Cardiac muscle cell (in vitro differentiated cells and primary cell): Measurements from ENCODE around the gene ZMYND8. TPM values are rescaled to one million over a fixed set of nuclear protein-coding genes. Genes with fewer than 3 reads are reported as not detected.
A peak's percentile ranks its signal among the peaks of the same experiment; 100 is the strongest.

ENCODE experiments used
- DNase-seq, 2 donors: peaks; one replicate each; pipeline versions ENCODE4 v3.0.0 to v3.0.0-alpha.2; 2010 to 2017; ENCODE audit warnings: low read depth in 1 of 2, low spot score in 1 of 2
- H3K27ac ChIP-seq: fragments of 200-600 bp; sonication (generic); 2 replicates; pipeline ENCODE4 v1.5.1; 2016
- H3K27me3 ChIP-seq: fragments of 200-600 bp; sonication (generic); 2 replicates; pipeline ENCODE4 v1.6.0; 2016; ENCODE audit warnings: control low read depth
- H3K36me3 ChIP-seq: fragments of 200-600 bp; sonication (generic); 2 replicates; pipeline ENCODE4 v1.5.1; 2016; ENCODE audit warnings: control low read depth
- H3K4me1 ChIP-seq: fragments of 200-600 bp; sonication (generic); 2 replicates; pipeline ENCODE4 v1.8.1; 2017; ENCODE audit warnings: low read depth, mild to moderate bottlenecking, mixed run types
- H3K4me3 ChIP-seq: fragments of 200-600 bp; sonication (generic); 2 replicates; pipeline ENCODE4 v1.5.1; 2016; ENCODE audit warnings: mild to moderate bottlenecking
- H3K9me3 ChIP-seq: fragments of 200-600 bp; sonication (generic); 2 replicates; pipeline ENCODE4 v1.5.1; 2017; ENCODE audit warnings: low read depth, mild to moderate bottlenecking, control low read depth
- polyA plus RNA-seq: library from polyadenylated mRNA; unstranded; fragments of >200 nt; fragmentation: Nextera tagmentation; extraction: Ambion mirVana; gene quantifications from 2 replicates; pipeline ENCODE4 v1.2.1, GENCODE V29; 2016
- total RNA-seq: library from RNA; depleted of rRNA; stranded (reverse); fragments of >200 nt; gene quantifications from 2 replicates; pipeline ENCODE4 v1.2.3, GENCODE V29; 2016
- TF ChIP-seq, protein P1 (sequence below): IDR thresholded peaks from 2 replicates; pipeline ENCODE4 v1.5.1; 2012; ENCODE audit warnings: low read depth, mild to moderate bottlenecking, low read length

The ZMYND8 gene
- total and polyA plus RNA-seq, 2 experiments from 2014 or later = 27.5 to 45.0 TPM

DNA sequence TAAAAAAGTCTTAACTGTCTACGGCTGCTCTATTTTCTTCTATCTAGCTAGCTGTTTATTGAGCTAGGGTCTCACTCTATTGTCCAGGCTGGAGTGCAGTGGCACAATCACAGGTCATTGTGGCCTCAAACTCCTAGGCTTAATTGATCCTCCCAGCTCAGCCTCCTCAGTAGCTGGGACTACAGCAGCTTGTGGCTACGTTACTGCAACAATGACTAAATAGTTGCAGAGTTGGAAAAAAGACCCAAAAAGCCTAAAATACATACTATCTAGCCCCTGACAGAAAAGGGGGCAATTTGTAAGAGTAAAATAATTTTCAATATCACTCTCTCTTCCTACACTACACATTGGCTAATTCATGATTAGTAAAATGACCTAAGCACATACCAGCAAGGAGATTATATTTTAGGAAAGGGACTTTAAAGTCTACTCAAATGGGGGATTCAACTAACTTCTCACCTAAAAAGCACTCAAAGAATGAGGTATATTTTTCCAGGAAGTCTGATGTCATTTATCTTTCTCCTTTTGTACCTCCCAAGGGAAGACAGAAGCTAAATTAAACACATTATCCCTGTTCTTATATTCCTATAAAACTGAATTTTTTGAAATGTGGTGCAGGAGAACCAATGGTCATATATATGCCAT is 82.8 kb downstream of the ZMYND8 start:
- H3K4me3 ChIP-seq = no peak overlapping the region
- H3K4me1 ChIP-seq = peaks cover 2% of the 10 kb centered on the region

DNA sequence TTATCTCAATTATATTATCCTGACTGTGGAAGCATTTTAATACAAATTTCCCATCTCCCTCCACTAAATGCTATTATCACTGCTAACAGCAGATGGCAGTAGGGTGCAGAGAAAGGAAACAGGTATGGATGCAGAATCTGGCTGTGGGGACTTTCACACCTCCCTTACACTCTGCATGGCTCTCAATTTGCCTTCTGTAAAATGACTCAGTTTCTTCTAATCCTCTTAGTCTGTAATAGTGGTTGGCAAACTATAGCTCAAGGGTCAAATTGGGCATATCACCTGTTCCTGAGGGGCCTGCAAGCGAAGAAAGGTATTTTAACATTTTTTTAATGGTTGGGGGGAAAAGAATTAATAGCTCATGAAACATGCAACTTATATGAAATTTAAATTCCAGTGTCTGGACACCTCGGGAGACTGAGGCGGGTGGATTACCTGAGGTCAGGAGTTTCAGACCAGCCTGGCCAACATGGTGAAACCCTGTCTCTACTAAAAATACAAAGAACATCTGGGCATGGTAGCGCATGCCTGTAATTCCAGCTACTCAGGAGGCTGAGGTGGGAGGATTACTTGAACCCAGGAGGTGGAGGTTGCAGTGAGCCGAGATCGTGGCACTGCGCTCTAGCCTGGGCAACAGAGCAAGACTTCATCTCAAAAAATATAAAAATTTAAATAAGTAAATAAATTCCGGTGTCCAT is 83.5 kb downstream of the ZMYND8 start:
- peaks cover 20% of the 10 kb centered on the region for H3K36me3 ChIP-seq
- TF ChIP-seq, protein P1, sequence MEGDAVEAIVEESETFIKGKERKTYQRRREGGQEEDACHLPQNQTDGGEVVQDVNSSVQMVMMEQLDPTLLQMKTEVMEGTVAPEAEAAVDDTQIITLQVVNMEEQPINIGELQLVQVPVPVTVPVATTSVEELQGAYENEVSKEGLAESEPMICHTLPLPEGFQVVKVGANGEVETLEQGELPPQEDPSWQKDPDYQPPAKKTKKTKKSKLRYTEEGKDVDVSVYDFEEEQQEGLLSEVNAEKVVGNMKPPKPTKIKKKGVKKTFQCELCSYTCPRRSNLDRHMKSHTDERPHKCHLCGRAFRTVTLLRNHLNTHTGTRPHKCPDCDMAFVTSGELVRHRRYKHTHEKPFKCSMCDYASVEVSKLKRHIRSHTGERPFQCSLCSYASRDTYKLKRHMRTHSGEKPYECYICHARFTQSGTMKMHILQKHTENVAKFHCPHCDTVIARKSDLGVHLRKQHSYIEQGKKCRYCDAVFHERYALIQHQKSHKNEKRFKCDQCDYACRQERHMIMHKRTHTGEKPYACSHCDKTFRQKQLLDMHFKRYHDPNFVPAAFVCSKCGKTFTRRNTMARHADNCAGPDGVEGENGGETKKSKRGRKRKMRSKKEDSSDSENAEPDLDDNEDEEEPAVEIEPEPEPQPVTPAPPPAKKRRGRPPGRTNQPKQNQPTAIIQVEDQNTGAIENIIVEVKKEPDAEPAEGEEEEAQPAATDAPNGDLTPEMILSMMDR = peak; percentile 87
- peaks cover 2% of the 10 kb centered on the region for H3K4me1 ChIP-seq
- H3K27me3 ChIP-seq = no peaks in the 10 kb centered on the region
- no peak overlapping the region for H3K27ac ChIP-seq
- H3K4me3 ChIP-seq = no peak overlapping the region
- no peaks in the 10 kb centered on the region for H3K9me3 ChIP-seq
- DNase-seq = peak; percentile 69 to 81

More for the DNA sequence above, 82.8 kb downstream of the ZMYND8 start:
- Histone ChIP-seq H3K9me3 (no peaks in the 10 kb centered on the region), H3K27me3 (no peaks in the 10 kb centered on the region), H3K36me3 (peaks cover 23% of the 10 kb centered on the region), H3K27ac (peak overlapping the region; percentile 60)
- DNase-seq = peak in 1 of 2 donors; percentile 44
- TF ChIP-seq, protein P1 = no peak

DNA sequence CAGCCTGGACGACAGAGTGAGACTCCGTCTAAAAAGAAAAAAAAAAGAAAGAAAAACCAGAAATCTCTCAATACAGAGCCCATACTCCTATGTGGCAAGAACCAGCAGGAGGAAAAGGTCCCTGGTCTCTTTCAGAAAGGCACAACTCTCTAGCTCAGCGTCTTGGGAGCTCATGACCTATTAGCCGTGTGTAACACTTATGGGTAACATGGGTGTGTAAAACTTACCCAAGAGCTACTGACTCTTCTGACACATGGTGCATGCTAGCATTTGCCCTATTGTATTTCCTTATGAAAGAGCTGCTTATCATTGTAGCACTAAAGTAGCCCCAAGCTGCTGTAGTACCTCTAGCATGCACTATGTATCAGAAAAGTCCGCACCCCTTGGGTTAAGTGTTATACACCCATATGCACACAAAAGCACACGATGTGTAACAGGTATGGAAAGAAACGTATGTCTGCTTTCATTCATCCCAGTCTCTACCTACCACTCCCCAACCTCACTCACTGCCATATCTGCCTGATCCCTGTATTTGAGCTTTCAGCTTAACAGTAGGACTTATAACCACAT is 85.4 kb downstream of the ZMYND8 start:
- Histone ChIP-seq H3K36me3 (peaks cover 14% of the 10 kb centered on the region), H3K27ac (no peak overlapping the region), H3K4me3 (no peak overlapping the region), H3K27me3 (no peaks in the 10 kb centered on the region), H3K9me3 (no peaks in the 10 kb centered on the region), H3K4me1 (peaks cover 7% of the 10 kb centered on the region)
- TF ChIP-seq, protein P1 = no peak
- no peak for DNase-seq

DNA sequence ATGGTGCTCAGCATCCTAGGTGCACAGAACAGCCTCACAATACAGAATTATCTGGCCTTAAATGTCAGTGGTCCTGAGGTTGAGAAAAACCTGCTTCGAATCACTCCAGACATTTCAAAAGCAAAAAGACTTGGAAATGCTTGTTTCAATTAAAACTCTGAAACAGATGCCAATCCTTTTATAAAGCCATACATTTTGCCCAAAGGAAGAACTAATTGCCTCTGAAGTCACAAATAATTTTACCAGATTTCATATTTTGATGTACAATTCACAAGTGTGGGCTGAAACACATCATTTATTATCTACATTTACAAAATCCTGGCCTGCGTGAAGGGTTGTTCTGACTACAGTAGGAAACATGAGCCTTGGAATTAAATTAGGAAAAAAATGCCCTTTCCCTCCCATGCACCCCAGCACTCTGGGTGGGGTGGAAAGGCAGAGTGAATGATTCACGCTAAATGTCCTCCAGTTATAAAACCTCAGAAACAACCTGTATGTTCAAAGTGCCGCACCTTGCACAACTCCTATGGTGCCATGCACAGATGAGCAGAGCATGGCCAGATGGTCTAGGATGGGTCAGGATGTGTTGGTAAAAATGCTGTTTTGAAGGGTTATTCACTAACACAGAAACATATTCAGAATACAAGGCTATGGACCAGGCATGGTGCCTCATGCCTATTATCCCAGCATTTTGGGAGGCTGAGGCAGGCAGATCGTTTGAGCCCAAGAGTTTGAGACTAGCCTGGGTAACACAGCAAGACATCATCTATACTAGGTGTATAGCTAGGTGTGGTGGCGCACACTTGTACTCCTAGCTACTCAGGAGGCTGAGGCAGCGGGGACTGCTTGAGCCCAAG is 87.0 kb downstream of the ZMYND8 start:
- Histone ChIP-seq H3K4me1 (peaks cover 7% of the 10 kb centered on the region), H3K27ac (no peak overlapping the region), H3K36me3 (peaks cover 5% of the 10 kb centered on the region), H3K4me3 (no peak overlapping the region), H3K27me3 (no peaks in the 10 kb centered on the region), H3K9me3 (no peaks in the 10 kb centered on the region)
- no peak for DNase-seq
- TF ChIP-seq, protein P1 = no peak

DNA sequence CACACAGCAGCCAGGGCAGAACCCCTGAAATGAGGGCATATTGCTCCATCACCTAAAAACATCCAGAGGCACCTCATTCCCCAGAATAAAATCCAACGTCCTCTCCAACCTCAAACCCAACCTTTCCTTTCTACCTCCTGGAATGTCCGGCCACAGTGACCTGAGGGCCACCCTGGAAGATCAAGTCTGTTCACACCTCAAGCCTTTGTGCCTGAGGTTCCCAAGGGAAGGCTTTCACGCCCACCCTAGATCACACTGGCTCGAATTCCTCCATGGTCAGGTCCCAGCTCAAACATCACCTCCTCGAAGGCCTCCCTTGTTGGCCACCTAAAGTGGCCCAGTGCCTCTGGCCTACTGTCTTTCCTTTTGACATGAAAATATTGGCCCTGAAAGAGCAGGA is 88.9 kb downstream of the ZMYND8 start:
- Histone ChIP-seq H3K36me3 (no peaks in the 10 kb centered on the region), H3K27me3 (no peaks in the 10 kb centered on the region), H3K27ac (no peak overlapping the region), H3K4me3 (no peak overlapping the region), H3K4me1 (peaks cover 7% of the 10 kb centered on the region), H3K9me3 (no peaks in the 10 kb centered on the region)
- TF ChIP-seq, protein P1 = no peak
- DNase-seq = no peak
